Iris pigment epithelial cell (primary cell): ENCODE results near the gene ZFAND3.

Experiments used
- DNase-seq: peaks from one replicate; pipeline ENCODE4 v3.0.0-alpha.2; 2011; ENCODE audit warnings: low read depth

ZFAND3 gene

DNA sequence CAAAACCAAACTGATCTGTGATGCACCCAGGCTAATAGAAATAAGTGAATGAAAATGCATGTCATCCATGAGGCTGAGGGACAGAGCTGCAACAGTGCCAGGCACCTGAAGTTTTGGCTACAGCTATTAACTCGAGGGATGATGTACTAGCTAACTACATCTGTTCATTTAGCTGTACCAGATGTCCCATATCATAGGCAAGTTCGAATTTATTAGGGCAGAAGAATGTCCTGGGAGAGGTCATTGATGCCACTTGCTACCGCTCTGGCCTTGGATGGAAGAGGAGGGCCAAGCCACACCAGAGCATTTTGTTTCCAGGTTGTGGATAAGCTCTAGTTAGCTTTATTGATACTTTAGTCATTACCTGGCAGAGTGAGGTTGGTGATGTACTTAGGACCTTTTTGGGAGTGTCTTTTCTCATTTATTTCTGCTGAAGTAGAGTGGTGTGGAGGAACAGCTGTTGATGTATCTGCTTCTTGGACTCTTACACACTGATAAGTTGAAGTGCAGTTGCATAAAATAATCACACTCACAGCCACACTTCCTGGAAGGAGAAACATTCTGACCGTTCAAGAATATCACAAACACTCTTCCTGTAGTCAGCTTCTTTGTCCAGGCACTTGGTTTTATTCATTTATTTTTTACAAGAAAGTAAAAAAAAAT, 8.2 kb downstream of the ZFAND3 start:
- DNase-seq, result no peak

DNA sequence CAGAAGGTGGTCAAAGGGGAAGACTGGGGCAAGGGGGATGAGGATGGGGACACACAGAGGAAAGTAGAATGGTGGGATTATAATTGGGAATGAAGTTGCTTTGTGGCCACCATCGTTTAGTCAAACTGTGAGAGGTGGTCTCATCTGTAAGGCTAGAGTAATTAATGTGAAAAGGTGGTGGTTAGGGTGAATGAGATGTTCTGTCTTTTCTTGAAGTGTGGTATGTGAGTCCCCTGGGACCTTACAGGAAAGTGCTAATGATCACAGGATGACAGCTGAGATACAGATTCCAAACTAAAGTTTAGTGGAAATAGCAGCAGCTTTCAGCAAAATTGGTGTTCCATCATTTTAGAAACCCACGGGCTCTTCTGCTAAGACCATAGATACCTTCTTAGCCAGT, 10.7 kb downstream of the ZFAND3 start:
- DNase-seq, result no peak

DNA sequence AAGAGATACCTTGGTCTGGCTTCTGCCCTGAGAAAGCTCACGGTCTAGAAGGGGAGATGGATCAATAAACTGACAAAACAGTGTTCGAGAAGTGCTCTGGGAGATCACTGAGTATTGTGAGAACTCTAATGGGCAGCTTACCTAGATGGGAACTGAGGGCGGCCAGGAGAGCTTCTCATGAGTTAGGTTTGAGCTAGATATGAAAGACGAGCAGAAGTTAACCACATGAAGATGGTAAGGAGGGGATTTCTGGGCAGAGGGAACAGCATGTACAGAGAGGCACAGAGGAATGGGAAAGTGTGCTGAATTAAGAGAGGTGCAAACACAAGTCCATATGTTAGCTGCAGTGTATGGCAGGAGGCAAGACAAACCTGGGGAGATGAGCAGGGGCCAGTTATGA, 11.9 kb downstream of the ZFAND3 start:
- no peak for DNase-seq

DNA sequence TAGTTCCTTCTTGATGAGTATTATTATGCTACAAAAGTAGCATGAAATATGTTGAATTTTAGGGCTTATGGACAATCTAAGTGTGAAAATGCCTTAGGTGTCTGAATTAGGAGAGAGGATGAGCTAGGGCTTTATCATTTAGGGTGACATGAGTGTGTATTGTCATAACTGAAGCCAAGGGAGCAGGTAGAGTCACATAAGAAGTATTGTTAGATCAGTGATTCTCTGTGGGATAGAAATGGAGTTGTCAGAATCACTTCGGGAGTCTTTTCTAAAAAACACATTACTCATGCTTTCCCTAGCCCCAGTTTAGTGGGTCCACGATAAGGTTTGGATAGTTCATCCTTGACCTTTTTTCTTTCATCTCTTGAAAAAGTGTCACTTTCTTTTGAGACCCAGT, 16.4 kb downstream of the ZFAND3 start:
- DNase-seq, result no peak

DNA sequence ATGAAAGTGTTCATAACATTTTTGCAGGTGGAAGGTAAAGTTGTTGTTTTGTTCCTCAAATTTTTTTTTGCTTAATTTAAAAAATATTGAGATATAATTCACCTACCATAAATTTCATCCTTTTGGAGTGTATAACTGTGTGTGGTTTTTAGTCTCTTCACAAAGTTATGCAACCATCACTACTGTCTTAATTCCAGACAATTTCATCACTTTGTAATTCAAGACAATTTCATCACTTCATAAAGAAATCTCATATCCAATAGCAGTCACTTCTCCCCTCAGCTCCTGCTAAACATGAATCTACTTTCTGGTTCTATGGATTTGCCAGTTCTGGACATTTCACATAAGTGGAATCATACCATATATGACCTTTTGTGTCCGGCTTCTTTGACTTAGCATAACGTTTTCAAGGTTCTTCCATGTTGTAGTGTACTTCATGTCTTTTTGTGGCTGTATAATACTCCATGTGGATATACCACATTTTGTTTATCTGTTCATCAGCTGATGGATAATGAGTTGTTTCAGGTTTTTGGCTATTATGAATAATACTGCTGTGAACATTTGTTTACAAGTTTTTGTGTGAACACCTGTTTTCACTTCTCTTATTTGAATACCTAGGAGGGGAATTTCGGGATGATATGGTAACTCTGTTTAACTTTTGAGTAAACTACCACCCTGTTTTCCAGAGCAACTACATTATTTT, 18.8 kb downstream of the ZFAND3 start:
- DNase-seq, result peak; percentile 75

DNA sequence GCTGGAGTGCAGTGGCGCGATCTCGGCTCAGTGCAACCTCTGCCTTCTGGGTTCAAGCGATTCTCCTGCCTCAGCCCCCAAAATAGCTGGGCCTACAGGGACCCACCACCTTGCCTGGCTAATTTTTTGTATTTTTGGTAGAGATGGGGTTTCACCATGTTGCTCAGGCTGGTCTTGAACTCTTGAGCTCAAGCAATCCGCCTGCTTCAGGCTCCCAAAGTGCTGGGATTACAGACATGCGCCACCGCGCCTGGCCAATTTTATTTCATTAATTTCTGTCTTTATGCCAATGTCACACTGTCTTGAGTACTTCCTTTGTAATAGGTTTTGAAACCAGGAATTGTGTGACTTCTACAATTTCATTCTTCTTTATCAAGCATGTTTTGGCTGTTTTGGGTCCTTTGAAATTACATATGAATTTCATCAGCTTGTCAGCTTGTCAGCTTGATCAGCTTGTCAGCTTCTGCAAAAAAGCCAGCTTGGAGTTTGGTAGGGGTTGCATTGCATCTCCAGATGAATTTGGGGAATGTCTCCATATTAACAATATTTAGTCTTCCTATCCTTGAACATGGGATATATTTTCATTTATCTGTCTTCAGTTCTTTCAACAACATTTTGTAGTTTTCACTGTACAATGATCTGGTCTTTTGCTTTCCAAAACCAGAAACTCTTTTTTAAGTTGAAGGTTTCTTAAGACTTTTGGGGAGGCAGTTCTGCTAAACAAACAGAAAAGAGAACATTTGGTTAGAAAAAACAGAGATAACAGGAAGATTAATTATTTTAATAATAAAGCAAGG, 20.8 kb downstream of the ZFAND3 start:
- DNase-seq, result no peak

DNA sequence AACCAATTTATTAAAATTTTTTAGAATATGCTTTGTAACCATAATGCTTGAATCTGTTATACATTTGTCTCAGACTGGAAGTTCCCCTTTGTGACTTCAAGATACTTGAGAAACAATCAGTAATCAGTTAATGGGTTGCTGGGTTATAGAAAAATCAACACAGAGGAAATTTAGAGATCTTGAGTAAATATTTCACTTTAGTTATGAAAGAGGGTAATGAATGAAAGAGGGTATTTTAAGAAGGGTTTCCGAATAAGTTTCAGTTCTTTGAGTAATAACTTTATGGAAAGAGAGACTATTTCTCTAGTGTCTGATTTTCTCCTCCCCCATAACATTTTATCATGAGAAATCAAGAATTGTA, 21.4 kb downstream of the ZFAND3 start:
- DNase-seq, result no peak

DNA sequence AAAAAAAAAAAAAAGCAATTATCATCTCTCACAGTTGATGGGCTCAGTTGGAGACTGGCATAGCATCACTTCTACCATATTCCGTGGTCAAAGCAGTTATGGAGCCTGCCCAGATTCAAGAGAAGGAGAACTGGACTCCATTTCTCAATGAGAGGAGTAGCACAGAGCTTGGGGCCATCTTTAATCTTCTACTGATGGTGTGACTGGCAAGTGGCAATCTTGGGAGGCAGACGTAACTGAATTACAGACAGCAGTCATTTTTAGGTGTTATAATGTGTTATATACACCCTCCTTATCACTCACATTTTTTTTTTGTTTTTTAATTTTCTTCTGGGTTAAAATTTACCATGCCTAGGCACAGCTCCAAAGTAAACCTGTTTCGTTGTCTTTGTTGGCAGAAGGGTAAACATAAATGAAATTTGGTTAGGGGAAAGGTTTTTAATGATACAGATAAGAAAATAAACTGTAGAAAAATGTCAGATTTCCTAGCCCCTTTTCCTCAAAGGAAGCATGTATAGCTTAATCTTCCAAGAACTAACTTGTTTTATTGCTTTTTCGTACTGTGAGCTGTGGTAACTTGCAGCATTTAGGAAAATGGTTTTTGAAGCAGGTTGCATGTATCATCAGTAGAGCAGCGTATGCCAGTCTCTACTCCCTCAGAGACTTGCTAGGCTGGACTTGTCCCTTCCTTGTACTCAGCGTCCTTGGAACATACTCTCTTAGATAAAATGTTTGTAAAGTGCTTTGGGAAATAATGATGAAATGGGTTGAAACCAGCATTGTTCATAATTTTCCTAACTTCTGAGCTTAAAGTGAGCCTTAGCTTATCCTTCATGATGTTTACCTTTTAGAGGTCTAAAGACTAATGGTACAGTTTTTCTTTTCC, 25.7 kb downstream of the ZFAND3 start:
- no peak for DNase-seq

DNA sequence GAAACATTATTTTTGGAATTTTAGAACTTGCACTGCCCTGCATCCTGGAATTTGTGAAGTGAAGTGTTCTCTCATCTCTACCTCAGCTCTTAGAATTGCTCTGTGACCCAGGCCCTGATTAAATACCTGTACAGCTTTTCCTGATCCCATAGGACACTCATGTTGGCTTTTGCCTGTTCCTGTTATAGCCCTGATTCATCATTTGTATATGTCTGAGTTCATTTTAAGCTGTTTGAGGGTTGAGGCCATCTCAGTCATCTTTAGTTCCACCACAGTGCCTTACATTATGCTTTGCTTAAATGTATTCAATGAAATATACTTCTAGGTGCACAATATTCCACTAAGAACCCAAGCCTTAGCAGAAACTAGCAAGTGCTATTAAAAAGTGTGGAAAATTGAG, 26.4 kb downstream of the ZFAND3 start:
- DNase-seq, result no peak

DNA sequence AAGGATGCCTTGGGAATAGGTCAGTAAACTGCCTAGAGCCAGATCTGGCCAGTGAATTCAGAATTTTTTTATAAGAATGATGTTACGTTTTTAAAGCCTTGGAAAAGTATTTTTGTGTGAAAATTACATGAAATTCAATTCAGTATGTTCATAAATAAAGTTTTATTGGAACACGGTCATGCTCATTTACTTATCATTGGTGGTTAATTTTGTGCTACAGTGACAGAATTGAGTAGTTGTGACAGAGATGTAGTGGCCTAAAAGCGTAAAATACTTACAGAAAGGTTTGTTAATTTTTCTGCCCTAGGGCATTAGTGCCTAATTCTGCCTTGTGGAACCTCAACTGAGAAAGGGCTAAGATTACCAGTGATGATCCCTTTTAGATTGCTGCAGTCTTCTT, 28.2 kb downstream of the ZFAND3 start:
- DNase-seq, result no peak

DNA sequence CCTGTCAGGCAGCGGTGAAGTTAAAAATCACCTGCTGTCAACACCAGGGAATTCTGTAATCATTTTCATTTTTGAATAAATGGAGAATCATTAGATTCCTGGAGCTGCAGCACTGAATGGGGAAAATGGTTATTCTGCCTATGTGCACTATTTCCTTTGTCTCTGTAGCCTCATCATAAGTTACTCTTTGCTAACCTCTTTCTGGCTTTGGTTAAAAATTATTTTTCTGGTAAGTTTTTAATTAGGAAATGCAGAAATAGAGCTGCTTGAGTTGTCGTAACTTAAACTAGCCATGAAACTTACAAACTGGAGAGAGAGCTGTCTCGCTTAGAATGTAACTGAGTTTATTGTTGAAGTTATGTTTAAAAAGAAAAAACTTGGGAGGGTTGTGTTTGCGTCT, 28.8 kb downstream of the ZFAND3 start:
- no peak for DNase-seq

DNA sequence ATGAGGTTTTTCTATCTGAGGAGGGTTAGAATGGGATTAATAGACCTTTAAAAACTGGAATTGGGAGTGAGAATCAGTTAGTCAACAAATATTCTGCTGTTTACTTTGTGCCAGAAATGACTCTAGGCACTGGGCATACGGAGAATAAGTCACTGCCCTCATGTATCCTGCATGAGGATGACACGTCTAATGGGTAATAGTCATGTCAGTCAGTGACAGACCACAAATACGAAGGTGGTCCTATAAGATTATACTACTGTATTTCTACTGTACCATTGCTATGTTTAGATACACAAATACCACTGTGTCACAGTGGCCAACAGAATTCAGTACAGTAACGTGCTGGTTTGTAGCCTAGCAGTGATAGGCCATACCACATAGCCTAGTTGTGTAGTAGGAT, 30.7 kb downstream of the ZFAND3 start:
- no peak for DNase-seq

DNA sequence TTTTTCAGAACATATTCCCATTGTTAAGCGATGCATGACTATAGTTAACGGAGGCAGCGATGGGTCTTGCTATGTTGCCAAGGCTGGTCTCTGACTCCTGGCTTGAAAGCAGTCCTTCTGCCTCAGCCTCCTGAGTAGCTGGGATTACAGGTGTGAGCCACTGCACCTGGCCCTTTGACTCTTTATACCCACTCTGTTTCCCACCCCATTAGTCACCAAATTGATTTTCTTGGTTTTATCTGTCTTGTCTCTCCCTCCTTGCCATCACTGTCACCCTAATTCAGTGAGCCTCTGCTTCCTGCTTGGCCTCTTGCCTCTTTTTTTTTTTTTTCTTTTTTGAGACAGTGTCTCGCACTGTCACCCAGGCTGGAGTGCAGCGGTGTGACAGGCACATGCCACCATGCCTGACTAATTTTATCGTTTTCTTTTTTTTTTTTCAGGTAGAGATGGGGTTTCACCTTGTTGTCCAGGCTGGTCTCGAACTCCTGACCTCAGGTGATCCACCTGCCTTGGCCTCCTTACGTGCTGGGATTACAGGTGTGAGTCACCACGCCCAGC, 31.3 kb downstream of the ZFAND3 start:
- DNase-seq, result no peak

DNA sequence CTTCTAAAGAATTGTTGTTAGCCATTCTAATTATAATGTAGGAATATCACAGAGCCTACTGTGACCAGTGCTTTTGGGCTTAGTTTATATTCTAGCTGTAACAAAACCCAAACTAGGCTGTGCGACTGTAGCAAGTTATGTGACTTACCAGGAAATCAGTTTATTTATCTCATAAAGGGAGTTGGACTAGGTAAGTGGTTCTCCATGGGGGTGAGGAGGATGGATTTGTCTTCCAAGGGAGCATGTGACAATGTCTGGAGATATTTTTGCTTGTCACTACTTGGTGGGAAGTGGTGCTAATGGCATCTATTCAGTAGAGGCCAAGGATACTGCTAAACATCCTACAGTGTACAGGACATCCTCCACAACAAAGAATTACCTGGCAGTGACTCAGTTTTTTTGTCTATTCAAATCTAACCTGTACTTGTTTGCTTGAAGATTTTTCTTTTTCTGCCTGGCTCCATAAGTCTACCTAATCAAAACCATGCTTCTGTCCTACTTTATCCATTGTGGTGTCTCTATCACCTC, 32.5 kb downstream of the ZFAND3 start:
- no peak for DNase-seq

DNA sequence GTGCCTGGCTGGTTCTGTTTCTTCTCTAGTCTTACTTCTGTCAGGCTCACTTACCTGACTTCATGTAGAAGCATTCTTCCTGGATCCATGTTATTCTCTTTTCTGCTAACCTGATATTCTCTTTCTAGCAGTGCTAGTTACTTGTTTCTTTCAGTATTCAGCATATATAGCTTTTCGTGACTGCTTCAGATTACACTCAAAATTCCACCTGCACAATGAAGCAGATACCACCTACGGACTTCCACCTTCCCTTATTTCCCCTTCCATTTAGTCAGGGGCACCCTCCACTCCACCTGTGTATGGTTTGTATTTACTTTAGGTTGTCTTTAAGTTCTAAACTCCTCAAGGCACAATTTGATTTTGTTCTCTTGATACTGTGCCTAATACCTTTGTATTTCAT, 36.8 kb downstream of the ZFAND3 start:
- no peak for DNase-seq

DNA sequence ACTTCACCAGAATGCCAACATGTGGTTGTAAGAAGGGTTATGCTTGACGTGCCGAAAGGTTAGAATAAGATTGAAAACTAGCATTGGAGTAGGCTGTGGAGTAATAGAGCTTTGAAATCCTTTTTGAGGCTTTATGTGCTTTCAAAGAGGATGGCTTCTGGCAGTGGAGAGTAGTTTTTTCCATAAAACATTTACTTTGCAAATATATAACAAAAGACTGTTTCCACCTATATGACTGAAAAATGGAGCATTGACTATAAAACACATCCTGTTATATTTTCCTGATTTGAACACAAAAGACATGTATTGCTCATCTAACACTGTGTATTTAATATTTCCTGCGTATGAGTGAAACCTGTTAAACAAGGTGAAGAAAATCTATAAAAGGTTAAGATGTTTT, 38.8 kb downstream of the ZFAND3 start:
- DNase-seq, result no peak

DNA sequence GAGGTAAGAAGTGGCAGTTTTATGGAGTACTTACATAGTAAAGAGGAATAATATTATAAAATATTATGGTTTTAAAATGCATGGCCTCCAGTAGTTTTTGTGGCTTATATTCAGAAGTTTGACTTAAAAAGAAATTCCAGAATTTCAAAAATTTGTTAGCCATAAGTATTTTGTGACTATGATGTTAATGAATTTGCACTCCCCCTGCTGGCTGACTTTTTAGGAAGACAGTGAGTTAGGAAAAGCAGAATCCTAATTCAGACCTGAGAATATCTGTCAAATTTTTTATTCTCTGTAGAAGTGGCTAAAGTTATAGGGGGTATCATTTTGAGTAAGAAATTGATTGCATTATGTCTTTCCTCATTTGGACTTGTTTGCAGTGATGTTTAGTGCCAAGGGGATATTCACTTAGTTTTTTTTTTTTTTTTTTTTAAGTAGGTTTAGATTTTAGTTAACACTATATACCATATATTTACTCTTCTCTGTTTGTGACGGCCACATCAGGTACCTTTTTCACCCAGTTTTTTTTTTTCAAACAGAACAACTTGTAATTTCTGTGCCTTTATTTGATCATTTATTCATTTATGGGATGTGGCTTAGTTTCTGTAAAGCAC, 40.8 kb downstream of the ZFAND3 start:
- peak; percentile 52 for DNase-seq

DNA sequence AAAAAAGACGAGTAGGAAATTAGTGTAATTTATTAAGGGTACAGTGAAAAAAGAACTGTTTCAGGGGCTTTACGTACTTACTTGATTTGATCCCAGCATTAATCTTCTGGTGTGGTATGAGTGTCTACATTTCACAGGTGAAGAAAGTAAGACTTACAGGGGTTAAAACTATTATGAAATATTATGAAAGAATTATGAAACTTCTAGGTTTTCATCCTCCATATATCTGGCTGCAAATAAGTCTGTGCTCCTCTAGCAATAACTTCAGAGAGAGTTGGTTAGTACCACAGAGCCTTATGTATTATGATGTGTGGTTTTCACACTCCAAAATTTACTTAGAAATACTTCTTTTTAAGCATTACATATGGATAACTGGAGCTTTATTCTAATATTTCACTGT, 41.9 kb downstream of the ZFAND3 start:
- DNase-seq, result no peak

DNA sequence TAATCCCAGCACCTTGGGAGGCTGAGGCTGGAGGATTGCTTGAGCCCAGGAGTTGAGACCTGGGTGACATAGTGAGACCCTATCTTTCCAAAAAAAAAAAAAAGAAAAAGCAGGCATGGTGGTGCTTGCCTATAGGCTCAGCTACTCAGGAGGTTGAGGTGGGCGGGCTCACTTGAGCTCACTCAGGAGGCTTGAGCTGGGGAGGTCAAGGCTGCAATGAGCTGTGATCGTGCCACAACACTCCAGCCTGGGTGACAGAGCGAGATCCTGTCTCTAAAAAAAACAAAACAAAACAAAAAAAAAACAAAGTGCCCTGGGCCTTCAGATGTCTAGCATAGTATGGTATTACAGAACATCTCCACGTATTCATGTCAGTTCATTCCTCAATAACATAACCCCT, 42.9 kb downstream of the ZFAND3 start:
- DNase-seq, result no peak

DNA sequence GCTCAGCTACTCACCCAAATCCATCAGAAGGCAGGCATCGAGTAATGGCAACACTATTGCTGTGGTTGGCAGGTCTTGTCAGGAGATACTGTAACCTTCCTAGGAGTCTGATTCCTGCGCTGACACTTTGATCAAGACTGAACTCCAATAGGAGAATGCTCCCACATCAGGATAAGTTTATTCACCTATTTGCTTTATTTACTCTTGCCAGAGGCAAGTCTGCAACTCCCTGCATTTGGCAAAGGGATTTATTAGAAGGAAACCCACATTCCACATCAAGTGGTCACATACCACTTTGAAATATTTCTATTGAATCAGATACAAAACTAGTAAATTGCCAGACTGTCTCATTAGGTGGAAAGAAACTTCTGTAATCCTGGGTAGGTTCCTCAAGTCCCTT, 43.5 kb downstream of the ZFAND3 start:
- DNase-seq, result peak; percentile 56

DNA sequence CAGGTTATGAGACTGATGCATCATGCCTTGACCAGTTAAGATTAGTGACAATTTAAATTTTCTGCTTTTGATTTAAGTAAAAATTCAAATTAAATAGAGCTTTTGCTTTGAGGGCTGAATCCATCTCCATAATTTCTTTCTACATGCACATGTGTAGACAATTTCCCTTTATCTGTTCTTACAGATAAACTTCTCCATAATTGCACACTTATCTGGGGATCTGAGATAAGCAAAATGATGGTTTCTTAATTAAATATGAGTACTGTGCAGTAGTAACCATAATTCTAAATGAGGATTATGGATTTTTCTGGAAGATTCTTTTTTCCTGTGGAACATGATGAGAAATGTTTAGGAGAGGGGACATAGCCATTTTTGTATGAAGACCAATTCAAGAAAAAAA, 44.7 kb downstream of the ZFAND3 start:
- DNase-seq, result no peak
